OCI-LY7 (cell line): ENCODE measurements around the gene KCTD5. TPM values are rescaled to one million over a fixed set of nuclear protein-coding genes. Genes with fewer than 3 reads are reported as not detected.
"Not testable (repeated sequence)": the region's sequence is repeated elsewhere in the genome, so short reads cannot be mapped to it uniquely, and the experiment has no call there.

Experiments used
- BruUV-seq: library from RNA; stranded (reverse); fragments of 400-500 nt; replicated peaks from 2 replicates; lab custom pipeline; 2021; lab: Mats Ljungman, UMichigan
- CTCF ChIA-PET: fragments of 300-600 bp; sonication (Branson Sonifier 250); formaldehyde crosslinking; loops from one replicate; lab custom pipeline; 2022; ENCODE audit warnings: antibody characterized with exemption; ENCODE audit not compliant: unreplicated experiment; lab: Charles Lee
- POLR2A ChIA-PET: fragments of 300-600 bp; sonication (Branson Sonifier 250); formaldehyde crosslinking; loops from one replicate; lab custom pipeline; 2022; ENCODE audit warnings: antibody characterized with exemption; lab: Charles Lee
- DNase-seq: peaks from one replicate; pipeline ENCODE4 v3.0.0-alpha.2; 2015; ENCODE audit warnings: low spot score
- H2AFZ ChIP-seq: fragments of 200-600 bp; sonication (generic), shearing (Covaris generic); 2 replicates; pipeline ENCODE4 v1.6.1; 2014; ENCODE audit warnings: mild to moderate bottlenecking, antibody characterized with exemption, low read length, moderate library complexity
- H3K27ac ChIP-seq: fragments of 200-600 bp; sonication (generic); 2 replicates; pipeline ENCODE4 v1.5.1; 2014; ENCODE audit warnings: mixed run types, low read depth, mild to moderate bottlenecking, moderate library complexity, low read length, inconsistent platforms; ENCODE audit not compliant: poor library complexity, severe bottlenecking
- H3K36me3 ChIP-seq: fragments of 200-600 bp; sonication (generic); 2 replicates; pipeline ENCODE4 v1.6.1; 2014; ENCODE audit warnings: mild to moderate bottlenecking, antibody characterized with exemption, low read length, moderate library complexity, mixed read lengths; ENCODE audit not compliant: insufficient read depth
- H3K4me1 ChIP-seq: fragments of 200-600 bp; sonication (generic); 2 replicates; pipeline ENCODE4 v1.5.1; 2014; ENCODE audit warnings: mild to moderate bottlenecking, low read length; ENCODE audit not compliant: insufficient read depth, poor library complexity, severe bottlenecking
- H3K4me2 ChIP-seq: fragments of 200-600 bp; sonication (generic); 2 replicates; pipeline ENCODE4 v1.6.1; 2014; ENCODE audit warnings: mild to moderate bottlenecking, low read length
- H3K4me3 ChIP-seq: fragments of 200-600 bp; sonication (generic); 2 replicates; pipeline ENCODE4 v1.5.1; 2014; ENCODE audit warnings: mild to moderate bottlenecking, low read depth, low read length; ENCODE audit not compliant: poor library complexity, severe bottlenecking
- H3K79me2 ChIP-seq: fragments of 200-600 bp; sonication (generic); 2 replicates; pipeline ENCODE4 v1.6.1; 2016; ENCODE audit warnings: low read depth, mild to moderate bottlenecking, low read length, moderate library complexity, mixed read lengths; ENCODE audit not compliant: insufficient read depth
- H3K9me2 ChIP-seq: fragments of 200-600 bp; sonication (generic); 2 replicates; pipeline ENCODE4 v1.6.1; 2016; ENCODE audit warnings: mild to moderate bottlenecking, low read length, mixed read lengths; ENCODE audit not compliant: insufficient read depth
- H3K9me3 ChIP-seq: fragments of 200-600 bp; sonication (generic); 2 replicates; pipeline ENCODE4 v1.6.1; 2014; ENCODE audit warnings: mild to moderate bottlenecking, mixed run types, low read length, mixed read lengths
- H4K20me1 ChIP-seq: fragments of 200-600 bp; sonication (generic); 2 replicates; pipeline ENCODE4 v1.6.1; 2014; ENCODE audit warnings: mild to moderate bottlenecking, antibody characterized with exemption, low read length, moderate library complexity, mixed read lengths; ENCODE audit not compliant: insufficient read depth
- EZH2phosphoT487 ChIP-seq: fragments of 200-600 bp; sonication (generic); IDR thresholded peaks from 2 replicates; pipeline ENCODE4 v1.6.1; 2018; ENCODE audit warnings: low read depth, borderline replicate concordance, mild to moderate bottlenecking, mixed run types, antibody characterized with exemption, low read length, moderate library complexity, mixed read lengths
- intact Hi-C: fragments of 100-400 bp; cut with micrococcal nuclease; formaldehyde crosslinking; loops from one replicate; pipeline ENCODE4 v1.10.0; 2022; ENCODE audit not compliant: unreplicated experiment
- total RNA-seq, 2 experiments: library from RNA; depleted of rRNA in 1 of 2; stranded (reverse); fragments of >200 nt in 1 of 2; shearing (Covaris generic) in 1 of 2; gene quantifications; 2 replicates each; pipeline ENCODE4 v1.2.3, GENCODE V29; 2014 to 2022
- TF ChIP-seq, protein P1 (sequence below): fragments of 200-600 bp; sonication (generic); conservative IDR thresholded peaks from 2 replicates; pipeline ENCODE4 v1.5.1; 2014; ENCODE audit warnings: mild to moderate bottlenecking, antibody characterized with exemption, low read length, moderate library complexity, mixed read lengths

KCTD5 gene
- total RNA-seq, 2 experiments from 2014 or later = 25.8 to 34.6 TPM

DNA sequence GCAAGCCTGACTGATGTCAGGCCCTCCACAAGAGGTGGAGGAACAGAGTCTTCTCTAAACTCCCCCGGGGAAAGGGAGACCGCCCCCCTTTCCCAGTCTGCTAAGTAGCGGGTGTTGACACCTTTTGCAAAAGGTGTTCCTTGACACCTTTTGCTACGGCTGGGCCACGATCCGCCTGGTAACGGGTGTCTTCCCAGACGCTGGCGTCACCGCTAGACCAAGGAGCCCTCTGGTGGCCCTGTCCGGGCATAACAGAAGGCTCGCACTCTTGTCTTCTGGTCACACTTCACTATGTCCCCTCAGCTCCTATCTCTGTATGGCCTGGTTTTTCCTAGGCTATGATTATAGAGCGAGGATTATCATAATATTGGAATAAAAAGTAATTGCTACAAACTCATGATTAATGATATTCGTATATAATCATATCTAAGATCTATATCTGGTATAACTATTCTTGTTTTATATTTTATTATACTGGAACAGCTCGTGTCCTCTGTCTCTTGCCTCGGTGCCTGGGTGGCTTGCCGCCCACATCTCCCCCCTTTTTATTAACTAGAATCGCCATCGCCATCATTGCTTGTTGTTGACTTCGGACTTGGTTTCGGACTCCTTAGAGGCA lies 21.5 kb upstream of the KCTD5 start:
- H2AFZ ChIP-seq, H3K9me2 ChIP-seq, H3K79me2 ChIP-seq, H4K20me1 ChIP-seq, H3K4me3 ChIP-seq, BruUV-seq, intact Hi-C loops, H3K27ac ChIP-seq, H3K4me2 ChIP-seq, H3K36me3 ChIP-seq, H3K4me1 ChIP-seq, CTCF ChIA-PET, H3K9me3 ChIP-seq, DNase-seq: not testable (repeated sequence)
- POLR2A ChIA-PET = interaction anchor here (0.7 kb wide), 1 partner anchor 626 kb away, joined by 3 read pairs; no protein-coding TSS in a partner anchor
- TF ChIP-seq, protein P1, sequence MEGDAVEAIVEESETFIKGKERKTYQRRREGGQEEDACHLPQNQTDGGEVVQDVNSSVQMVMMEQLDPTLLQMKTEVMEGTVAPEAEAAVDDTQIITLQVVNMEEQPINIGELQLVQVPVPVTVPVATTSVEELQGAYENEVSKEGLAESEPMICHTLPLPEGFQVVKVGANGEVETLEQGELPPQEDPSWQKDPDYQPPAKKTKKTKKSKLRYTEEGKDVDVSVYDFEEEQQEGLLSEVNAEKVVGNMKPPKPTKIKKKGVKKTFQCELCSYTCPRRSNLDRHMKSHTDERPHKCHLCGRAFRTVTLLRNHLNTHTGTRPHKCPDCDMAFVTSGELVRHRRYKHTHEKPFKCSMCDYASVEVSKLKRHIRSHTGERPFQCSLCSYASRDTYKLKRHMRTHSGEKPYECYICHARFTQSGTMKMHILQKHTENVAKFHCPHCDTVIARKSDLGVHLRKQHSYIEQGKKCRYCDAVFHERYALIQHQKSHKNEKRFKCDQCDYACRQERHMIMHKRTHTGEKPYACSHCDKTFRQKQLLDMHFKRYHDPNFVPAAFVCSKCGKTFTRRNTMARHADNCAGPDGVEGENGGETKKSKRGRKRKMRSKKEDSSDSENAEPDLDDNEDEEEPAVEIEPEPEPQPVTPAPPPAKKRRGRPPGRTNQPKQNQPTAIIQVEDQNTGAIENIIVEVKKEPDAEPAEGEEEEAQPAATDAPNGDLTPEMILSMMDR = peak; percentile 66

GRCh38 chr16:2663553-2664546 lies 18.5 kb upstream of the KCTD5 start:
- CTCF ChIA-PET = no interaction called here
- intact Hi-C loops = no loop called here
- Histone ChIP-seq H3K4me2 (no peak overlapping the region), H2AFZ (no peak overlapping the region), H3K27ac (no peak overlapping the region), H3K79me2 (no peaks in the 10 kb centered on the region), H4K20me1 (no peaks in the 10 kb centered on the region), H3K4me1 (no peaks in the 10 kb centered on the region), H3K4me3 (no peak overlapping the region), H3K36me3 (no peaks in the 10 kb centered on the region), H3K9me2 (no peaks in the 10 kb centered on the region), H3K9me3 (no peaks in the 10 kb centered on the region)
- no peak for TF ChIP-seq EZH2phosphoT487
- TF ChIP-seq, protein P1 = no peak
- DNase-seq = no peak
- no TSS peak for BruUV-seq
- POLR2A ChIA-PET = no interaction called here
